GM12874 (cell line): ENCODE measurements around the gene RXRA.

Experiments used
- TF ChIP-seq, protein P1 (sequence below): IDR thresholded peaks from 2 replicates; pipeline ENCODE4 v1.5.1; 2011; ENCODE audit warnings: low read depth, mild to moderate bottlenecking, control low read depth, low read length, moderate library complexity; ENCODE audit not compliant: insufficient read depth

RXRA gene

GRCh38 chr9:134290603-134291451 lies 35.4 kb upstream of the RXRA start:
- TF ChIP-seq, protein P1, sequence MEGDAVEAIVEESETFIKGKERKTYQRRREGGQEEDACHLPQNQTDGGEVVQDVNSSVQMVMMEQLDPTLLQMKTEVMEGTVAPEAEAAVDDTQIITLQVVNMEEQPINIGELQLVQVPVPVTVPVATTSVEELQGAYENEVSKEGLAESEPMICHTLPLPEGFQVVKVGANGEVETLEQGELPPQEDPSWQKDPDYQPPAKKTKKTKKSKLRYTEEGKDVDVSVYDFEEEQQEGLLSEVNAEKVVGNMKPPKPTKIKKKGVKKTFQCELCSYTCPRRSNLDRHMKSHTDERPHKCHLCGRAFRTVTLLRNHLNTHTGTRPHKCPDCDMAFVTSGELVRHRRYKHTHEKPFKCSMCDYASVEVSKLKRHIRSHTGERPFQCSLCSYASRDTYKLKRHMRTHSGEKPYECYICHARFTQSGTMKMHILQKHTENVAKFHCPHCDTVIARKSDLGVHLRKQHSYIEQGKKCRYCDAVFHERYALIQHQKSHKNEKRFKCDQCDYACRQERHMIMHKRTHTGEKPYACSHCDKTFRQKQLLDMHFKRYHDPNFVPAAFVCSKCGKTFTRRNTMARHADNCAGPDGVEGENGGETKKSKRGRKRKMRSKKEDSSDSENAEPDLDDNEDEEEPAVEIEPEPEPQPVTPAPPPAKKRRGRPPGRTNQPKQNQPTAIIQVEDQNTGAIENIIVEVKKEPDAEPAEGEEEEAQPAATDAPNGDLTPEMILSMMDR = no peak

- TF ChIP-seq, protein P1 = no peak
These were observed 34.8 kb upstream of the RXRA start for GRCh38 chr9:134291452-134291881.

- TF ChIP-seq, protein P1 = no peak
These were observed 34.0 kb upstream of the RXRA start for GRCh38 chr9:134291961-134292871.

GRCh38 chr9:134293031-134293521 lies 33.2 kb upstream of the RXRA start:
- TF ChIP-seq, protein P1 = no peak

DNA sequence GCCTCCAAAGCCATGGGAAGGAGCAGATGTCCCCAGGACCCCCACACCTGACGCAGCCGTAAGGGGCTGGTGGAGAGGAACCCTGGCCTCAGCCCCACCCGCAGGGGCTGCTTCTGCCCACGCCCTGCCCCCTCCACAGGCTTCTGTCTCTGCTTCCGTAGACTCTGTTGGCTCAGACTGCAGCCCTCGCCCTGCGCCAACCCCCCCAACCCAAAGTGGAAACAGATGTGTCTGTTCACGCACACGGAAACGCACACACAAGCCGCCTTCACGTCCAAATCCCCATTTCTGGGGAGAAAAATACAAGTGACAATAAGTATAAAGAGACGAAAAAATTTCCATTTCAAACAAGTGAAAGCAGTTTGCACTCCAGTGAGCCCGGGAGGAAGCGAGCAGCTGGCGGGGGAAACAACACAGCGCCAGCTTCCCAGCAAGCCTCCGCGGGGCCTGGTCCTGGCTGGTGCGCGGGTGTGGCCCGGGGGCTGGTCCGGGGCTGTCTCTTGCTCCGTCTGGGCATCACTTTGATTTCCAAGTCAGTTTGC lies 32.6 kb upstream of the RXRA start:
- TF ChIP-seq, protein P1 = no peak

- TF ChIP-seq, protein P1 = no peak
These were observed 31.8 kb upstream of the RXRA start for GRCh38 chr9:134294153-134295071.
